Parathyroid adenoma (tissue), 2 donors: ENCODE measurements around the gene FBXO40.

ENCODE experiments used
- H2AFZ ChIP-seq: fragments of 300-600 bp; sonication (generic); one replicate; pipeline ENCODE4 v1.7.0; 2017; ENCODE audit warnings: antibody characterized with exemption, mild to moderate bottlenecking
- H3K27ac ChIP-seq: fragments of 300-600 bp; sonication (generic); one replicate; pipeline ENCODE4 v1.7.0; 2017
- H3K27me3 ChIP-seq: fragments of 300-600 bp; sonication (generic); one replicate; pipeline ENCODE4 v1.7.0; 2017; ENCODE audit warnings: low read length; ENCODE audit not compliant: control insufficient read depth, insufficient read depth
- H3K36me3 ChIP-seq: fragments of 300-600 bp; sonication (generic); one replicate; pipeline ENCODE4 v1.7.0; 2017; ENCODE audit warnings: low read length; ENCODE audit not compliant: control insufficient read depth, insufficient read depth
- H3K4me1 ChIP-seq: fragments of 300-600 bp; sonication (generic); one replicate; pipeline ENCODE4 v1.7.0; 2017; ENCODE audit warnings: control low read depth
- H3K4me2 ChIP-seq: fragments of 300-600 bp; sonication (generic); one replicate; pipeline ENCODE4 v1.7.0; 2017; ENCODE audit warnings: low read length
- H3K4me3 ChIP-seq: fragments of 300-600 bp; sonication (generic); one replicate; pipeline ENCODE4 v1.7.0; 2017; ENCODE audit warnings: low read depth, low read length
- H3K79me2 ChIP-seq: fragments of 300-600 bp; sonication (generic); one replicate; pipeline ENCODE4 v1.7.0; 2017; ENCODE audit warnings: control low read depth
- H3K9ac ChIP-seq: fragments of 300-600 bp; sonication (generic); one replicate; pipeline ENCODE4 v1.7.0; 2017; ENCODE audit warnings: mild to moderate bottlenecking
- H3K9me3 ChIP-seq: fragments of 300-600 bp; sonication (generic); one replicate; pipeline ENCODE4 v1.7.0; 2017; ENCODE audit warnings: low read length; ENCODE audit not compliant: control insufficient read depth
- TF ChIP-seq, protein P1 (sequence below): fragments of 300-600 bp; sonication (generic); IDR thresholded peaks from one replicate; pipeline ENCODE4 v1.7.0; 2017; ENCODE audit warnings: antibody characterized with exemption, mild to moderate bottlenecking
- donor health status: primary hyperparathyroidism.

The FBXO40 gene, protein sequence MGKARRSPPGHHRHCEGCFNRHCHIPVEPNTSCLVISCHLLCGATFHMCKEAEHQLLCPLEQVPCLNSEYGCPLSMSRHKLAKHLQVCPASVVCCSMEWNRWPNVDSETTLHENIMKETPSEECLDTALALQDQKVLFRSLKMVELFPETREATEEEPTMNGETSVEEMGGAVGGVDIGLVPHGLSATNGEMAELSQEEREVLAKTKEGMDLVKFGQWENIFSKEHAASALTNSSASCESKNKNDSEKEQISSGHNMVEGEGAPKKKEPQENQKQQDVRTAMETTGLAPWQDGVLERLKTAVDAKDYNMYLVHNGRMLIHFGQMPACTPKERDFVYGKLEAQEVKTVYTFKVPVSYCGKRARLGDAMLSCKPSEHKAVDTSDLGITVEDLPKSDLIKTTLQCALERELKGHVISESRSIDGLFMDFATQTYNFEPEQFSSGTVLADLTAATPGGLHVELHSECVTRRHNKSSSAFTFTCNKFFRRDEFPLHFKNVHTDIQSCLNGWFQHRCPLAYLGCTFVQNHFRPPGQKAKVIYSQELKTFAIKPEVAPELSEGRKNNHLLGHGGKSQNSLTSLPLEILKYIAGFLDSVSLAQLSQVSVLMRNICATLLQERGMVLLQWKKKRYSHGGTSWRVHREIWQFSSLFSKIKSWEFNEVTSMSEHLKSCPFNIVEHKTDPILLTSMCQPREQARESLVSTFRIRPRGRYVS

DNA sequence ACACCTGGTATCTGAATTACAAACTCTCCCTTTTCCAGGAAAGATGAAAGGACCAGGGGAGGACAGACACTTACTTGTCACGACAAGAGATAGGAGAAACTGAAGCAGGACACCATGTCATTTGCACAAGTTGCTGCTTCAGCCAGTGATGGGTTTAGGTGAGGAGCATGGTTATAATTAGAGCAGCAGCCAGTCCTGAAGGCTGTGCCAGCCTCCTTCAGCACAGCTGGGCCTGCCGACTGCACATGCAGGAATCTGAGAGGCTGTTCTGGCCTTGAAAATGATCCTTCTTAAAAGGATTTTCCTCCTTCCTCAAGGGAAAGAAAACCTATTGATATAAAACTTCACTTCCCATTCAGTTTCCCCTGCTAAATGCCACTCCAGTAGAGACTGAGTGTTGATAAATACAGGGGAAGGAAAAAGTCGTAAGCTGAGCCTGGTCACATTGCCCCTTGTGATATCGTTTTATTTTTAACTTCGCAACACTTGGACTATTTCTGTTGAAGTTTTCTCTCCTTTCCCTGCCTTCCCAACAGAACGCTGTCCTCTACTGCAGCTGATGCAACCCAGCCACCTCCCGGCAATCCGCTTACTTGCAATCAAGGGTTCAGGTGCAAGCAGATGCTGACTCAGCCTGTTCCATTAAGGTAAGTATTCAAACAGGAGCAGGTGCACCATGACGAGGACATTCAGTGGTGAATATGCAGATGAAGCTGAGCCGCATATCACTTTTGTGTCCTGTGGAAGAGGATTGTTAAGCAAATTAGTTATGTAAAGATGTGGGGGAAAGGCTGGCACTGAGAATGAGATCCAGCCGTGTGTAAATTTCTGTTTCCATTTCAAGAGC, at the start of gene FBXO40:
TSS of gene FBXO40 (plus strand) at position 524 of the 847 bp plus-strand sequence. CDS start 27,197 bp downstream, outside the sequence.
- no peaks in the 10 kb centered on the region for H3K9me3 ChIP-seq
- no peaks in the 10 kb centered on the region for H3K27me3 ChIP-seq
- TF ChIP-seq, protein P1, sequence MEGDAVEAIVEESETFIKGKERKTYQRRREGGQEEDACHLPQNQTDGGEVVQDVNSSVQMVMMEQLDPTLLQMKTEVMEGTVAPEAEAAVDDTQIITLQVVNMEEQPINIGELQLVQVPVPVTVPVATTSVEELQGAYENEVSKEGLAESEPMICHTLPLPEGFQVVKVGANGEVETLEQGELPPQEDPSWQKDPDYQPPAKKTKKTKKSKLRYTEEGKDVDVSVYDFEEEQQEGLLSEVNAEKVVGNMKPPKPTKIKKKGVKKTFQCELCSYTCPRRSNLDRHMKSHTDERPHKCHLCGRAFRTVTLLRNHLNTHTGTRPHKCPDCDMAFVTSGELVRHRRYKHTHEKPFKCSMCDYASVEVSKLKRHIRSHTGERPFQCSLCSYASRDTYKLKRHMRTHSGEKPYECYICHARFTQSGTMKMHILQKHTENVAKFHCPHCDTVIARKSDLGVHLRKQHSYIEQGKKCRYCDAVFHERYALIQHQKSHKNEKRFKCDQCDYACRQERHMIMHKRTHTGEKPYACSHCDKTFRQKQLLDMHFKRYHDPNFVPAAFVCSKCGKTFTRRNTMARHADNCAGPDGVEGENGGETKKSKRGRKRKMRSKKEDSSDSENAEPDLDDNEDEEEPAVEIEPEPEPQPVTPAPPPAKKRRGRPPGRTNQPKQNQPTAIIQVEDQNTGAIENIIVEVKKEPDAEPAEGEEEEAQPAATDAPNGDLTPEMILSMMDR: peak; percentile 25
- H3K4me2 ChIP-seq: peak within 1 kb of the TSS; percentile 57
- H3K27ac ChIP-seq: peak within 1 kb of the TSS; percentile 58
- H3K79me2 ChIP-seq: no peaks in the 10 kb centered on the region
- H3K4me3 ChIP-seq: peak within 1 kb of the TSS; percentile 28
- H3K4me1 ChIP-seq: peaks cover 9% of the 10 kb centered on the region
- H3K36me3 ChIP-seq: no peaks in the 10 kb centered on the region
- H3K9ac ChIP-seq: no peak within 1 kb of the TSS
- peak within 1 kb of the TSS; percentile 83 for H2AFZ ChIP-seq

DNA sequence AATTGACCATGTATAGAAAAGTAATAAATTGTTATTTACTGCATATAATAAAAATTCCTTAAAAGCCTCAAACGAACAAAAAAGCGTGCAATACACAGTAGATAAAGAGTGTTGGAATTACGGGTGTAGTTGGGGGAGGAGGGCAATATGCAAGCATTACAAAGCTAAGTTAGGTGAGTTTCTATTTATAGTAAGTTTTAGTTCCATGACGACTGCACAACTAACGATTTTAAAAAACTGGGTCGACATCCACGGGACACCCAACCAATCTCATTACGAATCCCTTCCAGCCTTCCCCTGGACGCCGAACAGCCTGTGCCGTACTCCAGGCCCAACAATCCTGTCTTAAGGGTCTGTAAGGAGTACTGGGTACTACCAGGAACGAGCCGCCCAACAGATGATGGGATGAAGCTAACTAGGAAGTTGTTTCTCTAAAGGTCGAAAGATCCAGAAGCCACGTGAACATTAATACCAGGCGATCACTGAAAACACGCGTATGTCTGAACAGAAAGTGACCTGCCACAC, 48.1 kb upstream of the FBXO40 start:
- H3K4me3 ChIP-seq: no peak overlapping the region
- H3K4me1 ChIP-seq: no peaks in the 10 kb centered on the region
- TF ChIP-seq, protein P1: no peak
- no peaks in the 10 kb centered on the region for H3K36me3 ChIP-seq
- no peaks in the 10 kb centered on the region for H3K27me3 ChIP-seq
- H3K9me3 ChIP-seq: no peaks in the 10 kb centered on the region
- H3K79me2 ChIP-seq: no peaks in the 10 kb centered on the region
- H3K27ac ChIP-seq: no peak overlapping the region
- peak overlapping the region; percentile 96 for H3K4me2 ChIP-seq
- H3K9ac ChIP-seq: no peak overlapping the region
- H2AFZ ChIP-seq: peak overlapping the region; percentile 99

DNA sequence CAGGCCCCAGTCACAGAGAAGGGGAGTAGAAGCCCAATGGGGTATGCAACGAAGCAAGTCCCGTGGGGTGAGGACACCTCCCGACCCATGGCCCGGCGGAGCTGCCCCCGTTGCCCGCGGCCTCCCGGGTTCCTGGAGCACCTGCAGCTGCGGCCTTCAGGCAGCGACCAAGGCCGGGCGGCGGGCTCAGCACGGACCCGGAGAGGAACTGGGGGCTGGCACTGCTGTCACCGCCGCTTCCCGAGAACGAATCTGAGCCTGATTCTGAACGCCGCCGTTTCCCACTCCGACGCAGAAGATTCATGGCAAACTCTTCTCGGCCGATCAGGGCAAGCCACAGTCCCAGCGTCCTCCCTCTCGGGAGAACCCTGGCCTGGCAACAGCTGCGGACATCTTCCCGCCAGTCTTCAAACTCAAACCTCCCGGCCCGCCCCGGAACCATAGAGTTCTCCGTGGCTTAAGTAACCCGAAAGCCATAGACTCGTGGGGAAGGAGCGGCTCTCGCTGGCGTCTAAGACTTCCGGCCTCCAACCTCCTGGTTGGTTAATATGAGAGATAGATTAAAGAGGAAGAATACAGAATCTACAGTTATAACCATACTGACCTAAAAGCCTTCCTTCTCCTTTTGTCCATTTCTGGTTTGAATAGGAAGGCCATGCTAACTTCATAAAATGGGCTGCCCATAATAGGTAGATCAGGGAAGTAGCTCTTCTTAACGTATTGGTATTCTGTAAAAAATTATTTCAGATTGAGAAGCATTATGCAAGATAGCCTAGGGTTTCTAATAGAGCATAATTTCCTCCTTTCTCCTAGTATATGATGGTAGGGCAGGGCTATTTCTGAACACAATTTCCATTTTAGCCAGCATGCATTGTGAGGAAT, 47.4 kb upstream of the FBXO40 start, which contains the start of gene POLQ:
TSS of gene POLQ (minus strand) at position 415 of the 882 bp plus-strand sequence. CDS start at position 304, 111 bp downstream.
- peak within 1 kb of the TSS; percentile 75 for H3K4me3 ChIP-seq
- peak within 1 kb of the TSS; percentile 31 for H3K9ac ChIP-seq
- H3K79me2 ChIP-seq: no peaks in the 10 kb centered on the region
- no peaks in the 10 kb centered on the region for H3K9me3 ChIP-seq
- TF ChIP-seq, protein P1: no peak
- H2AFZ ChIP-seq: peak within 1 kb of the TSS; percentile 99
- no peaks in the 10 kb centered on the region for H3K27me3 ChIP-seq
- no peaks in the 10 kb centered on the region for H3K4me1 ChIP-seq
- no peaks in the 10 kb centered on the region for H3K36me3 ChIP-seq
- peak within 1 kb of the TSS; percentile 96 for H3K4me2 ChIP-seq
- peak within 1 kb of the TSS; percentile 82 for H3K27ac ChIP-seq

DNA sequence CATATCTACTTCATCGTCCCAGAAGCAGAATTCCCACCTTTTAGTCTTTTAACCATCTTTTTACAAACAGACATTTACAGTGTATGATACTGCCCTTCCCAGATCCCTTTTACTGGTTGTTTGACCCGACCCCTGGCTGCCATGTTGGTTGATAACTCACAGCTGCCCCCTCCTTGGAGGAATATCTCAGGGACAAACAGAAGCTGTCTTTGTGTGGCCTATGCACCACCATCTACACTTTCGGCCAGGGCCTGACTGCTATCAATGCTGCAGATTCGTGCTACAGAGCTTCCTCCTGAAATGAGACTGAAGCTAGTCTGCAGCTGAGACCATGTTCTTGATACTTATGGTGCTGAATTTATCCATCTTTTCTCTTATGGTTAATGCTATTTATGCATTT, 40.8 kb upstream of the FBXO40 start:
- no peak overlapping the region for H3K27ac ChIP-seq

More for the DNA sequence above, 40.8 kb upstream of the FBXO40 start:
- Histone ChIP-seq H3K4me3 (no peak overlapping the region), H3K79me2 (no peaks in the 10 kb centered on the region), H3K4me2 (no peak overlapping the region), H2AFZ (peak overlapping the region; percentile 25), H3K27me3 (no peaks in the 10 kb centered on the region), H3K4me1 (no peaks in the 10 kb centered on the region), H3K9me3 (no peaks in the 10 kb centered on the region), H3K36me3 (no peaks in the 10 kb centered on the region), H3K9ac (no peak overlapping the region)
- TF ChIP-seq, protein P1: no peak
